CD4-positive, alpha-beta T cell treated with Interleukin-4 for 4 hours (primary cell): ENCODE measurements around the gene PCDH9.
"Not testable (repeated sequence)": the region's sequence is repeated elsewhere in the genome, so short reads cannot be mapped to it uniquely, and the experiment has no call there.

Experiments
- DNase-seq: peaks from one replicate; pipeline ENCODE4 v3.0.0-alpha.2; 2020

PCDH9 gene

DNA sequence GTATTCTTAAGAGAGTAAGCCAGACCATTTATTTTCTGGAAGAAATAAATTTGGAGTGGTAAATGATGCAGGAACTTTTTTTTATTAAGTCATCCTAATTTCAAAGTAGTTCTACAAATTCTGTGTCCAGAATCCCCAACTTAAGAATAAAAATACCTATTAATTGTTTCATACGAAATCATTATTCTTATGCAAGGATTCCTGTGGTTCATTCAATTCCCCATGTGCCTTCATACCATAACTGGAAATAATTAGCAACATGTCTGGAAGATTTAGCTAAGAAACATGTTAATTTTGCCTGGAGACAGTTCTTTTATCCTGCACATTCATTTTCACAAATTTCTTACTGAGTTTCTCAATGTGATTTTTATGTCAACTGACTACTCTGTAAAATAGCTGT lies 408.6 kb downstream of the PCDH9 start:
- DNase-seq = no peak

- no peak for DNase-seq
These were observed 418.7 kb downstream of the PCDH9 start for GRCh38 chr13:66811455-66811854.

DNA sequence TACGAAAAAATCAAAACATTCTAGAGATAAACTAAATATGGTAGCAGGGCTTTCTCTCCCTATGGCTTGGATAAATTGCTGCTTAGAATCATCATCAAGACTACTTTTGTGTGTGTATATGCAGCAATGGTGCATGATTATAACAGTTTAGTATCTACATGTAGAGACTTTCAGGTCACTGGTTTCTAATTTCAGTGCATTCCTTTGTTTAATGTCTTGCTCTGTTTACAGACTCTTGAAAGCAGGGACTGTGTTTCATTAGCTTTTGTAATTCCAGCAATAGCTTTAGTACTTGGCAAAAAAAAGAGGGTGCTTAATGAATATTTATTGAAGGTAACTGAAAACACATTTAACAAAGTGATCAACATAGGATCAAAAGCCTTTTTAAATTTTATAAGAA lies 420.7 kb downstream of the PCDH9 start:
- DNase-seq = no peak

DNA sequence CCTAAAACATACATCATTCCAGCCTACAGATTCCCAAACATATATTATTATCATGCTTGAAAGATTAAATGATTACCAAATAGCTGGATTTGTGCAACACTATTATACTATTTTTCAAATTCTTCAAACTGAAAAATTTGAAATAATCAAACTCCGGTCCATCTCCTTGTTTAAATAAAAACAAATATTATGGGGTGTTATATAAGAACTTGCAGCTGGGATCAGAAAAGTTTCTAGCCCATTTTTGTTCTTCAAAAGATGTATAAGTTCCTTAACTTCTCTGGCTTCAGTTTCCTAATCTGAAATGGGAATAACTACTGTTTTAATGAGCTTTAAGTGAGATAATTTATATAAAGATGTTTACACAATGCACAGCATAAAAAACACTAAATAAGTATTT lies 422.9 kb downstream of the PCDH9 start:
- DNase-seq = no peak

- DNase-seq = no peak
These were observed 424.5 kb downstream of the PCDH9 start for GRCh38 chr13:66805657-66806056.

DNA sequence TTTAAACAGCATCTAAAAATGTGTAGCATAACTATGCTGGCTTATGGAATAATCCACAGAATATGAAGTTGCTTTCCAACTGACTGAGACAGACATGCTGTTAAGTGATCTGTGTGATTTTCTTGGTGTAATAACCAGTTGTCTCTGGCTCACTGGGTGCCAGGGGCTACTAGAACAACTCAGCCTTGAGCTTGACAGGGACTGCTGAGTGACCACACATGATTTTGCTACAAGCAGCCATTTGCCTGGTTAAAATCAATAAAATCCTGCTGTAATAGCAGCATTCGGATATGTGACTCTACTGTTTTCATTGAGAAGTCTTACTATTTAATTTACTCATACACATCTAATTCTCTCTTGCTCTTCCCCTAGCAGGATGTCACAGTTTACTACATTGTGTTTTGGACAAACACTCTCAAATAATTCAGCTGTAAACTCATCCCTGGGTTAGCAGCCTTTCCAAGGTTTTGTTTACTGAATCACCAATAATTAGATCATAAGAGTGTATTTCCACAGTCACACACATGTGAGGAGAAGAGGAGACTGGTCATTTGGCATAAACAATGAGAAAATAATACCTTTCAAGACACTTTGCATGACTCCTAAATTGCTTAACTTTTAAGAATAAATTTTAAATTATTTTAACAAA lies 426.2 kb downstream of the PCDH9 start:
- DNase-seq = no peak

DNA sequence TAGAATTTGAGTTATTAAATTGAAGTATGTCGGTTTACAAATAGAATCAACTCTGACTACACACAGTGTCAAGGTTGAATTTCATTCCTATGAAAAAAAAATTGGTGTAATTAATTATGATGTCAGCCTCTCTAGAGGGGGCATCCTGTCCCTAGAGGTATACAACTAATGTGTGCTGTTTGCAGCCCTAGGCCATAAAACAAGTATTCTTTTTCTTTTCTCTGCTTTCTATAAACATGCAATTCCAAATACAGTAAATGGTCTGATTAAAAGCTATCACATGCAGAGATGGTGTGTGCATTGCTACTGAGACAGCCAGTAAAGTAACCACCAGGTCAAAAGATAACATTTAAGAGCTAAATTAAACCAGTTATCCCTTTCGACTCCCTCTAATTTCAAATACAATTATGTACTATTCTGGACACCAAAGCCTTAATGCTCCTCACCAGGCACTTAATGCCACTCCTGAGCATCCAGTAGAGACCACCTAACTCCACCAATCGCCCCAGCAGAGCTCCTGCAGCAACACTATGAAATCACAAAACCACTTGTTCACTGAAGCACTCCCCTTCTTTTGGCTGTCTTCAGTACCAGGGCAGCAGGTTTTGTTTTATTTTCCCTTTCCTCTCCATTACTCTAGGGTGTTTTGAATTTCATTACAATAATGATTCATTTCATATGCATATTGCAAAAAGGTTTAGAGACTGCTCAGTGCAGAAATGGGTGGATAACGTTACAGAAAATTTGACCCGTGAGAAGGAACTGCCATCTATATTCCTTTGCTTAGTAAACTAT lies 426.9 kb downstream of the PCDH9 start:
- no peak for DNase-seq

- DNase-seq = no peak
These were observed 434.5 kb downstream of the PCDH9 start for GRCh38 chr13:66795636-66796035.

GRCh38 chr13:66794340-66795031 lies 435.6 kb downstream of the PCDH9 start:
- no peak for DNase-seq

GRCh38 chr13:66790861-66791260 lies 439.3 kb downstream of the PCDH9 start:
- no peak for DNase-seq

DNA sequence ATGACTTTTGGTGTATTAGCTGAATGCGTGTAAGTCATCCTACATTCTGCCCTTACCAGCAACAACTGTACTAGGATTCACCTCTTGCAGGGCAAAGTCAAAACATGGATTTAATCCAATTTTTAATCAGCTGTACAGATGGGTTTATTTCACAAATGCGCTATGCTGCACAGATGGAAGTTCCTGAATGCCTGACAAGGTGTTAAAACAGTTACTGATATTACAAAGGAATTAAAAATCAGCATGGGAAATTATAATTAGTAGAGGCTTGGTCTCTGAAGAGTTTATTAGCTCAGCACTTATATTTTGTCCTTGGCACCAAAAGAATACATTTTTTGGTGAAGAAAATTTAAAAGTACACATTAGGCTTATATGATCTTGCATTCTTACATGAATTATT lies 448.9 kb downstream of the PCDH9 start:
- no peak for DNase-seq

- no peak for DNase-seq
These were observed 449.3 kb downstream of the PCDH9 start for GRCh38 chr13:66780814-66781213.

GRCh38 chr13:66778461-66778860 lies 451.7 kb downstream of the PCDH9 start:
- no peak for DNase-seq

DNA sequence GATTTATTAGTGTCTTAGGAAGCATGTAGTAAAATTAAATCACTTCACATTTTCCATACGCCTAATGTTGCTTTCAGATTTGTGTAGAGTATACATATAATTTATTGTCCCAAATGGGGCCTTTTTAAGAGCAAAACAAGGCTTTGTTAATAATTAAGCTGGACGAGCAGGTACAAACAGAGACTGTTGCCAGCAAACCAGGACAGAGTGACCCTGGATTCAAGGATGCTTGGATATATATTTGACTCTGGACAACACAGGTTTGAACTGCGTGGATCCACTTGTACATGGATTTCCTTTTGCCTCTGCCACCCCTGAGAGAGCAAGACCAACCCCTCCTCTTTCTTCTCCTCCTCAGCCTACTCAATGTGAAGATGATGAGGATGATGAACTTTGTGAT lies 454.9 kb downstream of the PCDH9 start:
- no peak for DNase-seq

DNA sequence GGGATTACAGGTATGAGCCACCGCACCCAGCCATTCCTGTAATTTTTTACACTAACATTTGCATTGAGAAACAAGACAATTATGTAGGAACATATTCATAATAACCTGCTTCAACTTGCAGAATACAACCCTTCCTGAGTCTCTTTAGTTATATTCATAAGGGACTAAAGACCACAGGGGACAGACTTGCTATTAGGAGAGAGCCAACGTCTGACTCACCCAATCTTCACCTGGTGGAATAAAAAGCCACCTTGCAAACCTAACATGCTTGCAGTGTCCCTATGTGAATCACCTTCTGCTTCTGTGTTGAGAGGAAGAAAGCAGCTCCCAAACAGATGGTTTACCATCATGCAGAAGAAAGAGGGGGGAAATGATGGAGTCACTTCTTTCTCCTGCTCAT lies 456.1 kb downstream of the PCDH9 start:
- DNase-seq = no peak

DNA sequence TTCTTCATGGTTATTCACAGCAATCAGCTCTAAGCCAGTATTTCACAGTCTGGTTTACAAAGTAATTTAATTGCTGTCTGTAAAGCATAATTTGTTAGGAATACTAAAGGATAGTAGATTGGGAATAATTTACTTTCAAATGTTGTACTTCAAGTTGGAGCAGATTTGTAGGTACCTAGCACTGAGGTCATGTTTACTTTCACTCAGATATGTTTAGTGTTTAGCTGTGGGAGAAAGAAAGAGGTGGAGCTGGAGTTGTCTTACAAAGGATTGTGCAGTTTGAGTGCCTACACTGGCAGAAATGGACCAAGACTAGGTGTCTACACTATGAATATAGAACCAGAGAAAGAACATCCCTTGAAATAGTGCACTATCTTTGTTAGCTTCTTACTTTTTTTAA lies 464.6 kb downstream of the PCDH9 start:
- DNase-seq = no peak

DNA sequence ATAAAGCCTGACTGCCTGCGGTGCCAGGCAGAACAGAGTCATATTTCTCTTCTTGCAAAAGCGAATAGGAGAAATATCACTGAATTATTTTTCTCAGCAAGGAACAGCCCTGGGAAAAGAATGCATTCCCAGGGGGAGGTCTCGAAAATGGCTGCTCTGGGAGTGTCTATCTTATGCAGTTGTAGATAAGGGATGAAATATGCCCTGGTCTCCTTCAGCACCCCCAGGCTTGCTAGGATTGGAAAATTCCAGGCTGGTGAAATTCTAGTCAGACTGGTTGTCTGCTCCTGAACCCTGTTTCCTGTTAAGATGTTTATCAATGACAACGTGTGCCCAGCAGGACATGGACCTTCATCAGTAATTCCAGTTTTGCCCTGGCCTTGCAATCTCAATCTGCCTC lies 469.5 kb downstream of the PCDH9 start:
- DNase-seq = not testable (repeated sequence)

DNA sequence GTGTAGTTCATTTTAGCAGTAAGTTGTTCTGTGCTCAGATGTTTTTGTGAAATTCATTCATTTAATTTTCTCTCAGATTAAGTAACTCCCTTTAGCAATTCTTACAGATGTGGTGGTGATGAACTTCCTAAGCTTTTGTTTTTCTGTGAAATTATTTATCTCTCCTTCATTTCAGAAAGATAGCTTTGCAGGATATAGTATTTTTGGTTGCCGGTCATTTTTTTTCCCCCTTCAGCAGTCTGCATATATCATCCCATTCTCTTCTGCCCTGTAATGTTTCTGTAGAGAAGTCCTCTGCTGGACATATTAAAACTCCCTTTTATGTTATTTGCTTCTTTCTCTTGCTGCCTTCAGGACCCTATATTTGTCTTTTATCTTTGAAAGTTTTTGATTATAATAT lies 470.2 kb downstream of the PCDH9 start:
- no peak for DNase-seq

GRCh38 chr13:66751691-66752090 lies 478.4 kb downstream of the PCDH9 start:
- no peak for DNase-seq

GRCh38 chr13:66748712-66749111 lies 481.4 kb downstream of the PCDH9 start:
- no peak for DNase-seq

- DNase-seq = no peak
These were observed 484.8 kb downstream of the PCDH9 start for GRCh38 chr13:66745307-66745706.

DNA sequence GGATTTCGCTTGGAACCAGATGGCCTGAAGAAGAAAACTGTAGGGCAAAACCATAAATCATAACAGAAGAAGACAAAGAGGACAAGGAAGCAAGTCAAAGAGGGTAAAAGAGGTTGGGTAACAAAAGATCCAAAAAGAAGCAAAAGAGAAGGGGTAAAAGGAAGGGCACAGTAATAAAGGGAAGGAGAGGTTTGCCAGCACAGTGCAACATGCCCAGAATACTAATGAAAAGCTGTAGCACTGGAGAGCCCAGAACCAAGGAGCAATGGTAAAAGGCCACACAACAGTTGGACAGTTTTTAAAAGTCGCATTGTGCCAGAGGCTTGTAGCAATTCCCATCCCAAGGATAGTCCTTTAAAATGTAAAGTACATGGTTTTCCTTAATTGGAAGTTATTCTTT lies 506.6 kb downstream of the PCDH9 start:
- no peak for DNase-seq

GRCh38 chr13:66716538-66716937 lies 513.6 kb downstream of the PCDH9 start:
- no peak for DNase-seq

DNA sequence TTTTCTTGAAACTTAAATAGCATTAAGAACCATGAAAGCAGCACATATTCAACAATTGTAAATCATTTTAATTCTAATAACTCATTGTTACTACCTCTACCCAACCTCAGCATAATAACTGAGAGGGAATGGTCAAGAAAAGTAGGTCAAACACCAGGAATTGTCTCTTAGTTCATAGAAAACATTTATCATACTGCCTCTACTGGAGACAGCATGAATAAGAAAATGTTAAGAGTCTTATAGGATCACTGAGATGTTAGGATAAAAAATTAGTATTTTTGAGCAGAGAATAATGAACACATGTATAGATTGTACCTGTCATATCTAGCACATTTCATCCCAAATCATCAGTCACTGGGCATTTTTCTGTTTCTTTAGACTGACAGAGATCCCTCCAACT lies 515.3 kb downstream of the PCDH9 start:
- DNase-seq = no peak
